K562 (cell line): ENCODE data around the gene PARD3.

Experiments used
- DDX20 ChIP-seq: fragments of 450-650 bp; IDR thresholded peaks from 2 replicates; pipeline ENCODE4 v1.6.1; 2016; ENCODE audit warnings: missing genetic modification characterization, low read depth, mild to moderate bottlenecking, missing compliant biosample characterization, moderate library complexity
- MIER1 ChIP-seq: fragments of 450-650 bp; IDR thresholded peaks from 2 replicates; pipeline ENCODE4 v1.6.1; 2016; ENCODE audit warnings: antibody characterized with exemption, mild to moderate bottlenecking, low read depth
- PHB2 ChIP-seq: fragments of 450-650 bp; IDR thresholded peaks from 2 replicates; pipeline ENCODE4 v1.6.1; 2017; ENCODE audit warnings: low read depth
- ZNF274 ChIP-seq: IDR thresholded peaks from 2 replicates; pipeline ENCODE4 v1.6.1; 2011; ENCODE audit warnings: low read depth, mild to moderate bottlenecking, low read length, moderate library complexity, borderline replicate concordance
- TF ChIP-seq, protein P1 (sequence below): fragments of 450-650 bp; IDR thresholded peaks from 2 replicates; pipeline ENCODE4 v1.6.1; 2016; ENCODE audit warnings: borderline replicate concordance

DNA sequence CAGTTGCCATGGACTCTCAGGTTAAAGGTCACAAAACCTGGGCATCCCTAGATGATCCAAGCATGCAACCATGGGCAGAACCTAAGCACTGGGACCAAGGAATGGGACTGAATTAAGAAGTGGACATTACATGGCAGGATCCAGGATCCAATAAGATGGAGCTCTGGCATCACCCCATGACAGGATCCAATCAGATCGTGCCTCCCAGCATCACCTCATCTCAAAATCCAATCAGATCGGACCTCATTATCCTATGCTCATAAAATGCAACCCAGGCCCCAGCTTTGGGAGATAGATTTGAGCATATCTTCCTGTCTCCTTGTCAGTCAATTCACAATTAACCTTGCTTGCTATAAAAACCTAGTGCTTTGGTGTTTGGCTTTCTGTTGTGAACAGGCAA, 616.1 kb downstream of the PARD3 start:
- TF ChIP-seq MIER1 (no peak), PHB2 (no peak), ZNF274 (no peak), DDX20 (no peak)
- TF ChIP-seq, protein P1, sequence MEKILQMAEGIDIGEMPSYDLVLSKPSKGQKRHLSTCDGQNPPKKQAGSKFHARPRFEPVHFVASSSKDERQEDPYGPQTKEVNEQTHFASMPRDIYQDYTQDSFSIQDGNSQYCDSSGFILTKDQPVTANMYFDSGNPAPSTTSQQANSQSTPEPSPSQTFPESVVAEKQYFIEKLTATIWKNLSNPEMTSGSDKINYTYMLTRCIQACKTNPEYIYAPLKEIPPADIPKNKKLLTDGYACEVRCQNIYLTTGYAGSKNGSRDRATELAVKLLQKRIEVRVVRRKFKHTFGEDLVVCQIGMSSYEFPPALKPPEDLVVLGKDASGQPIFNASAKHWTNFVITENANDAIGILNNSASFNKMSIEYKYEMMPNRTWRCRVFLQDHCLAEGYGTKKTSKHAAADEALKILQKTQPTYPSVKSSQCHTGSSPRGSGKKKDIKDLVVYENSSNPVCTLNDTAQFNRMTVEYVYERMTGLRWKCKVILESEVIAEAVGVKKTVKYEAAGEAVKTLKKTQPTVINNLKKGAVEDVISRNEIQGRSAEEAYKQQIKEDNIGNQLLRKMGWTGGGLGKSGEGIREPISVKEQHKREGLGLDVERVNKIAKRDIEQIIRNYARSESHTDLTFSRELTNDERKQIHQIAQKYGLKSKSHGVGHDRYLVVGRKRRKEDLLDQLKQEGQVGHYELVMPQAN = no peak
